ENCODE results near the gene HNRNPAB.
A peak's percentile ranks its signal among the peaks of the same experiment; 100 is the strongest.

Gene HNRNPAB

GRCh38 chr5:178204182-178204934 lies at the start of gene HNRNPAB (continued):
- peak; percentile 53; the same call in 1 of the 2 replicates for TF ChIP-seq ZNF561 (tag by site-specific recombination; IDR thresholded peaks at IDR 0.05; ENCODE audit: borderline replicate concordance)
- TF ChIP-seq KLF7 (tag by site-specific recombination; IDR thresholded peaks at IDR 0.05; ENCODE audit: borderline replicate concordance), result no peak
- no peak for TF ChIP-seq ZNF114 (tag by site-specific recombination; IDR thresholded peaks at IDR 0.05)
- no peak for TF ChIP-seq ZNF138 (tag by site-specific recombination; IDR thresholded peaks at IDR 0.05; ENCODE audit: borderline replicate concordance)
- no peak for TF ChIP-seq HOXC10 (CRISPR knock-in tag; IDR thresholded peaks at IDR 0.05)
- peak; percentile 52; the same call in 1 of the 2 replicates for TF ChIP-seq FEZF1 (tag by site-specific recombination; IDR thresholded peaks at IDR 0.05)
- TF ChIP-seq ZSCAN18 (tag by site-specific recombination; IDR thresholded peaks at IDR 0.05), result no peak
- no peak for TF ChIP-seq RBAK (tag by site-specific recombination; IDR thresholded peaks at IDR 0.05)
- TF ChIP-seq TSHZ1 (tag by site-specific recombination; IDR thresholded peaks at IDR 0.05; ENCODE audit: borderline replicate concordance), result no peak; the same call in 1 of the 2 replicates
- no peak for TF ChIP-seq ZNF112 (tag by site-specific recombination; IDR thresholded peaks at IDR 0.05)
- no peak for TF ChIP-seq ZNF571 (tag by site-specific recombination; IDR thresholded peaks at IDR 0.05)
- TF ChIP-seq ZNF292 (tag by site-specific recombination; IDR thresholded peaks at IDR 0.05; ENCODE audit: borderline replicate concordance, low read depth), result no peak
- TF ChIP-seq ZBTB10 (tag by site-specific recombination; IDR thresholded peaks at IDR 0.05), result no peak
- no peak for TF ChIP-seq ZNF521 (tag by site-specific recombination; IDR thresholded peaks at IDR 0.05)
- TF ChIP-seq TCF7L2 (IDR thresholded peaks at IDR 0.05; ENCODE audit: borderline replicate concordance, low read depth, low read length), result no peak
- TF ChIP-seq ZNF514 (tag by site-specific recombination; IDR thresholded peaks at IDR 0.05), result no peak
- no peak for TF ChIP-seq ZBTB21 (tag by site-specific recombination; IDR thresholded peaks at IDR 0.05)
- no peak for TF ChIP-seq IKZF3 (tag by site-specific recombination; IDR thresholded peaks at IDR 0.05)
- TF ChIP-seq ZNF629 (tag by site-specific recombination; IDR thresholded peaks at IDR 0.05), result peak; percentile 54
- no peak for TF ChIP-seq ZNF701 (tag by site-specific recombination; IDR thresholded peaks at IDR 0.05)
- peak; percentile 75 for TF ChIP-seq YY1 (tag by site-specific recombination; IDR thresholded peaks at IDR 0.05)
- no peak for TF ChIP-seq ZNF48 (tag by site-specific recombination; IDR thresholded peaks at IDR 0.05)
- no peak for TF ChIP-seq ZNF132 (tag by site-specific recombination; IDR thresholded peaks at IDR 0.05; ENCODE audit: borderline replicate concordance)
- TF ChIP-seq ZNF16 (tag by site-specific recombination; IDR thresholded peaks at IDR 0.05; ENCODE audit: low read depth), result no peak
- TF ChIP-seq ZNF639 (tag by site-specific recombination; IDR thresholded peaks at IDR 0.05), result no peak
- TF ChIP-seq ZNF654 (tag by site-specific recombination; IDR thresholded peaks at IDR 0.05; ENCODE audit: low read depth), result no peak
- TF ChIP-seq SALL2 (tag by site-specific recombination; IDR thresholded peaks at IDR 0.05; ENCODE audit: borderline replicate concordance), result no peak
- TF ChIP-seq ZBTB44 (tag by site-specific recombination; IDR thresholded peaks at IDR 0.05), result no peak

Measured in HEK293 (cell line).